Kasumi-1 (cell line): ENCODE data around the gene PPM1E.
"Not testable (repeated sequence)": the region's sequence is repeated elsewhere in the genome, so short reads cannot be mapped to it uniquely, and the experiment has no call there.

ENCODE experiments used
- DNase-seq, 2 experiments: peaks; one replicate each; lab custom pipeline; 2025; lab: John Stamatoyannopoulos, UW

PPM1E gene

GRCh38 chr17:58840820-58841612 is 85.4 kb downstream of the PPM1E start:
- DNase-seq = no peak

DNA sequence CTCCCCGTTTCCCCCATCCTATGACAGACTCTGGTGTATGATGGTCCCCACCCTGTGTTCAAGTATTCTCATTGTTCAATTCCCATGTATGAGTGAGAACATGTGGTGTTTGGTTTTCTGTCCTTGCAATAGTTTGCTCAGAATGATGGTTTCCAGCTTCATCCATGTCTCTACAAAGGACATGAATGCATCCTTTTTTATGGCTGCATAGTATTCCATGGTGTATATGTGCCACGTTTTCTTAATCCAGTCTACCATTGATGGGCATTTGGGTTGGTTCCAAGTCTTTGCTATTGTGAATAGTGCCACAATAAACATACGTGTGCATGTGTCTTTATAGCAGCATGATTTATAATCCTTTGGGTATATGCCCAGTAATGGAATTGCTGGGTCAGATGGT is 90.8 kb downstream of the PPM1E start:
- DNase-seq = not testable (repeated sequence)

GRCh38 chr17:58850106-58850505 is 94.5 kb downstream of the PPM1E start:
- DNase-seq = not testable (repeated sequence)

DNA sequence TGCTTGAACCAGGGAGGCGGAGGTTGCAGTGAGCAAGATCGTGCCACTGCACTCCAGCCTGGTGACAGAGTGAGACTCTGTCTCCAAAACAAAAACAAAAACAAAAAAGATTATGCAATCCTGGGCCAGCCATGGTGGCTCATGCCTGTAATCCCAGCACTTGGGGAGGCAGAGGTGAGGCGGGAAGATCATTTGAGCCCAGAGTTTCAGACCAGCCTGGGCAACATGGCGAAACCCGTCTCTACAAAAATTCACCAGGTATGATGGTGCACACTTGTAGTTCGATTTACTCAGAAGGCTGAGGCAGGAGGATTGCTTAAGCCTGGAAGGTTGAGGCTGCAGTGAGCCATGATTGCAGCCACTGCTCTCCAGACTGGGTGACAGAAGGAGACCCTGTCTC is 109.6 kb downstream of the PPM1E start:
- no peak for DNase-seq

DNA sequence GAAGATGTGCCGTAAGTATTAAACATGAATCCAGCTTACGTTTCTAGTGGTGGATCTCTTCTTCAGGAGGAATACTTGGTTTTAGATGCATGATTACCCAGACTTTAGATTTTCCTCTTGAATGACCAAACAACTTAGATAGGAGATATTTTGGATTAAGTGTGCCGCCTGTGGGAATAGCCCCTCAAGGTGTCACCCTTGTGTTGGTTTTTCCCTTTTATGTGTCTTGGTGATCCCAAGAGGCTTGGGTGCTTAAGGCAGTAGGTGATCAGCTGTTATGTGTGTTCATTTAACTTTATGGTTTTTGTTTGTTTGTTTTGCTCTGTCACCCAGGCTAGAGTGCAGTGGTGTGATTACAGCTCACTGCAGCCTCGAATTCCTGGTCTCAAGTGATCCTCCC is 115.1 kb downstream of the PPM1E start:
- DNase-seq = no peak

GRCh38 chr17:58873926-58874325 is 118.3 kb downstream of the PPM1E start:
- DNase-seq = peak in 1 of 2 experiments; percentile 15

DNA sequence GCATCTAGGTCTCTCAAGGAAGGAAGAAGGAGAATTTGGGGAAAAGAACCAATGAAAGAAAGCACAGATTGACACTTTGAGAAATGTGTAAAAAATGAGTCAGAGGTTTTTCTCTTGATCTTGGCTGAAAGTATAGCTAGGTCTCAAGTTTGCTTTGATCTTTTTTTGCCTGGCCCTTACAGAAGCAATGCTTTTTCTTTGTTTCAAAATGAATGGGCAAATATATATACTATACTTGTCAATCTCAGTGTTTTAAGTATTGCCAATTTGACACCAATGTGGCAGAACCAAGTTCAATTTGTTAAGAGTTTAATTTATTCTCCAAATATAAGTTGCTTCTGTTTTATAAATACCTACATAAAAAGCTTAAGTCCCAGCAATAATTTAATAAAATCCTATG is 119.6 kb downstream of the PPM1E start:
- DNase-seq = no peak

DNA sequence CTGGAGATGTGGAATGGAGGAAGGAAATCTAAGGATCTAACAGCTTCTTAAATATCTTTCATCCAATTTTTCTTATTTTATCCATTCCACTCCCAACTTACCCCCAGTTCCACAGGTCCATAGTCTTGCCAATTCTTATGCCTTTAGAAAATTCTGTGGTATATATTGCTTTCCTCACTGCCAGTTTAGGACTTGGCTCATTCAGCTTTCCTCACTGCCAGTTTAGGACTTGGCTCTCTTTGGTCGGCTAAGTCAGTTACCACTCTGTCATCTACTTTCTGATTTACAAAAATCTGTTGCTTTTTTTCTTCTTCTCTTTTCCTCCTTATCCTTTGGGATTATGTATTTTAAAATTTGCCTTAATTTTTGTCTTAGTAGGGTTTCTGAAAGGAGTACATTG is 128.5 kb downstream of the PPM1E start:
- no peak for DNase-seq

- no peak for DNase-seq
Measured at GRCh38 chr17:58886514-58886913, 130.9 kb downstream of the PPM1E start.

DNA sequence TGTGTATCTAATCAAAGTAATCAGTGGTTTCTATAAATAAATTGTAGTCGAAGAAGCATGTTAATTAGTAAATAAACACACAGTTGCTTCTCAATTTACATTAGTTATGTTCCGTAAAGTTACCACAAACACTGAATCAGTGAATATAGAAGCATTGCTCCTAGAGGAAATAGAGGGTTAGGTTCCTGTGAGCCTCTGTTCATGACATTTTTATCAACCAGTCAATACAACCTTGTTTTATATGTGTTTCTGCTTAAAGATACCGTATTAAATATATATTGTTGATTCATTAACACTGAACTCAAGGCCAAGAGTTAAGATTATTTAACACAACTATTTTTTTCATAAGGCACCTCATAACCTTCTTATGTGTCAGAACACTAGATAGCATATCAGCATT is 134.3 kb downstream of the PPM1E start:
- DNase-seq = no peak

GRCh38 chr17:58899191-58899590 is 143.5 kb downstream of the PPM1E start:
- DNase-seq = no peak

DNA sequence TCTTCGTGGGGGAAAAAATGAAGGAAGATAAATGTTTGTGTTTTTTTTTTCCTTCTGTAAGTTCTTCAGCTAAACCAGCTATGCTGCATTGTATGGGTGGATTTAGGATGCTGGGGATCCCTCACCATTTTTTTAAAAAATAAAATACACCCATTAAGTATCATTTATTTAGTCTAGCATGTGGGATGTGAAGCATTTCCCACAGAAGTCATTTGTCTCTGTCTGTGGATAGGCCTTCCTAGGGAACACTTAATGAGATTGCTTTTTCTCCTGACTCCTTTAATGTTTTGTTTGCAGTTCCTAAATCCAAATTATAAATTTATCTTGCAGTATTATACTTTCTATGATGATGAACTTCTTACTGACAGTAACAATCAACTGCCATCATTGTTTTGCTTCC is 146.7 kb downstream of the PPM1E start:
- DNase-seq = no peak

DNA sequence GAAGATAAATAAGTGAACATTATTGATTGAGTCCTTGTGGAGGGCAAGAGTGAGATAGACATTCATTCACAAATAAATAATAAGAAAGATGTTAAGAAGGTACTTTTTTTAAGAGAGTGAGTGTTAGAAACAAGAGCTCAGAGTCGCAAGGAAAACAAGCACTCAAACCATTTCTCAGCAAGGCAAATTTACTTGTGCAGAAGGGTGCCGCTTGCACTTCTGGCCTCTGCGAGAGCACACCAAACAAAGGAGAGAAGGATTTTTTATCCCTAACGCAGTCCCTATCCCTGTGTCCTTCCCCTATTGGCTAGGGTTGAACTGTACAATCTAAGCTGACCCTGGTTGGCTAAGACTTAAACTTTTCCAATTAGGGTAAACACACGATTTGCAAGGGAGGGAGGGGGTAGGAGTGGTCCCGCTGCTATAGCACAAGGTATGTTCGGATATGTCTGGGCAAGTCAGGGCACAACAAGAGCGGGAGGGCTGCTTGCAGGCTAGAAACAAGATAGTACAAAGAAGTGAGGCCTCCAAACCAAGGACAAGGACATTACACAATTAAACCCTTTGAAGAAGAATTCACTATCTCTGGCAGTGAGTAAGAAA is 156.2 kb downstream of the PPM1E start:
- DNase-seq = no peak

GRCh38 chr17:58913552-58913951 is 157.9 kb downstream of the PPM1E start:
- DNase-seq = no peak

- no peak for DNase-seq
Measured at GRCh38 chr17:58913971-58914769, 158.5 kb downstream of the PPM1E start.

- DNase-seq = no peak
Measured at GRCh38 chr17:58917228-58917627, 161.6 kb downstream of the PPM1E start.

DNA sequence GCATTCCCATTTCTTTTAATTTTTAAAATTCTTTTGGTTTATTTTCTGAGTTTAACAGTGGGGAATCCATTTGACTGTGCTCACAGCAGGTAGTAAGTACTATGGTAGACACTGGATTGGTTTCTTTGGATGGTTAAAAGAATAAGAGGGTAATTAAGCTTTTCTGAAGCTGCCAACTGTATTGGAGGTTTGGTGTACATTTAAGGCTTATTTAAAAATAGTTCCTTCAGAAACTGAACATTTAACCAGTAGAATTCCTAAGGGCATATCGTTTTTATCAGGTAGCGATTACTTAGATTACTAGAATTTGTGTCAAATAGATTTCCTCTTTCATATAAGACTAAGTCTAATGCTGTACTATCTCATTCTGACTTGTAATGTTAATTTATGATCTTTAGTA is 162.4 kb downstream of the PPM1E start:
- no peak for DNase-seq

GRCh38 chr17:58918884-58919283 is 163.2 kb downstream of the PPM1E start:
- DNase-seq = no peak

GRCh38 chr17:58920773-58921172 is 165.1 kb downstream of the PPM1E start:
- no peak for DNase-seq

GRCh38 chr17:58932956-58933355 is 177.3 kb downstream of the PPM1E start:
- DNase-seq = no peak

DNA sequence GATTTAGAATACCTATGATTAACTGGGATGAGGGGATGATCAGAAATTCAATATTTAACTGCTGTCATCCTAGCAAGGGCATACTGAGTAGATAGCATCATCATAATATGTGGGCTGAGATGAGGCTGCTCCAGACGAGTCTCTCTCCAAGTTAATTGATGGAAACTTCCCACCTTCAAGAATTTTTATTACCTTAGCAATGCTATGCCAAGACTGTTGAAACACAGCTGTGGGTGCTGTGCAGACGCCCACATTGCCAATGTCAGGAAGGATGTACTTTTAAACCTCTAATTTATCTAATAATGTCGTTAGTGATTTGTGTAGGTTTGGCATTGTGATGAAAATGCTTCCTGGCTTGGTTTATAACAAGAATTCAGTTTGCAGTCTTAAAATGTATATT is 180.6 kb downstream of the PPM1E start:
- no peak for DNase-seq

- DNase-seq = no peak
Measured at GRCh38 chr17:58944166-58944565, 188.5 kb downstream of the PPM1E start.

DNA sequence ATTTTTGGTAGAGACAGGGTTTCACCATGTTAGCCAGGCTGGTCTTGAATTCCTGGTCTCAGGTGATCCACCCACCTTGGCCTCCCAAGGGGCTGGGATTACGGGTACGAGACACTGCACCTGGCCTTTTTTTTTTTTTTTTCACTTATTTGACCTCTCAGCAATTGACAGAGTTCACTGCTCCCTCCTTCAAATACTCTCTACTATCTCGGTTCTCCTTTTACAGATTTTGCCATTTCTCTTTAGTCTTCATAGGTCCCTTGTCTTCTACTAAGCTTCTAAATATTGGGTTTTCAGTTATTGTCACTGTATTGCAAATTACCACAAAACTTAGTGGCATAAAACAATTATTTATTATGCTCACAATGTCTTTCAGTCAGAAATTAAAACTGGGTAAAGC is 191.8 kb downstream of the PPM1E start:
- no peak for DNase-seq
